ENCODE data around the gene ATAD1.
"Not testable (repeated sequence)": the region's sequence is repeated elsewhere in the genome, so short reads cannot be mapped to it uniquely, and the experiment has no call there.

ATAD1 gene

GRCh38 chr10:87837445-87837844, 19.4 kb upstream of the ATAD1 start:
- TF ChIP-seq, protein P1, sequence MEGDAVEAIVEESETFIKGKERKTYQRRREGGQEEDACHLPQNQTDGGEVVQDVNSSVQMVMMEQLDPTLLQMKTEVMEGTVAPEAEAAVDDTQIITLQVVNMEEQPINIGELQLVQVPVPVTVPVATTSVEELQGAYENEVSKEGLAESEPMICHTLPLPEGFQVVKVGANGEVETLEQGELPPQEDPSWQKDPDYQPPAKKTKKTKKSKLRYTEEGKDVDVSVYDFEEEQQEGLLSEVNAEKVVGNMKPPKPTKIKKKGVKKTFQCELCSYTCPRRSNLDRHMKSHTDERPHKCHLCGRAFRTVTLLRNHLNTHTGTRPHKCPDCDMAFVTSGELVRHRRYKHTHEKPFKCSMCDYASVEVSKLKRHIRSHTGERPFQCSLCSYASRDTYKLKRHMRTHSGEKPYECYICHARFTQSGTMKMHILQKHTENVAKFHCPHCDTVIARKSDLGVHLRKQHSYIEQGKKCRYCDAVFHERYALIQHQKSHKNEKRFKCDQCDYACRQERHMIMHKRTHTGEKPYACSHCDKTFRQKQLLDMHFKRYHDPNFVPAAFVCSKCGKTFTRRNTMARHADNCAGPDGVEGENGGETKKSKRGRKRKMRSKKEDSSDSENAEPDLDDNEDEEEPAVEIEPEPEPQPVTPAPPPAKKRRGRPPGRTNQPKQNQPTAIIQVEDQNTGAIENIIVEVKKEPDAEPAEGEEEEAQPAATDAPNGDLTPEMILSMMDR (IDR thresholded peaks at IDR 0.05; ENCODE audit: low read length, missing control alignments) = no peak
- DNase-seq (ENCODE audit: low read depth) = no peak
- no peak overlapping the region for H3K4me3 ChIP-seq (replicated peaks; ENCODE audit: low read depth, low read length)

- TF ChIP-seq, protein P1 (IDR thresholded peaks at IDR 0.05; ENCODE audit: low read length, missing control alignments) = no peak
- no peak for DNase-seq (ENCODE audit: low read depth)
- H3K4me3 ChIP-seq (replicated peaks; ENCODE audit: low read depth, low read length) = no peak overlapping the region
Measured at GRCh38 chr10:87836098-87836497, 18.1 kb upstream of the ATAD1 start.

DNA sequence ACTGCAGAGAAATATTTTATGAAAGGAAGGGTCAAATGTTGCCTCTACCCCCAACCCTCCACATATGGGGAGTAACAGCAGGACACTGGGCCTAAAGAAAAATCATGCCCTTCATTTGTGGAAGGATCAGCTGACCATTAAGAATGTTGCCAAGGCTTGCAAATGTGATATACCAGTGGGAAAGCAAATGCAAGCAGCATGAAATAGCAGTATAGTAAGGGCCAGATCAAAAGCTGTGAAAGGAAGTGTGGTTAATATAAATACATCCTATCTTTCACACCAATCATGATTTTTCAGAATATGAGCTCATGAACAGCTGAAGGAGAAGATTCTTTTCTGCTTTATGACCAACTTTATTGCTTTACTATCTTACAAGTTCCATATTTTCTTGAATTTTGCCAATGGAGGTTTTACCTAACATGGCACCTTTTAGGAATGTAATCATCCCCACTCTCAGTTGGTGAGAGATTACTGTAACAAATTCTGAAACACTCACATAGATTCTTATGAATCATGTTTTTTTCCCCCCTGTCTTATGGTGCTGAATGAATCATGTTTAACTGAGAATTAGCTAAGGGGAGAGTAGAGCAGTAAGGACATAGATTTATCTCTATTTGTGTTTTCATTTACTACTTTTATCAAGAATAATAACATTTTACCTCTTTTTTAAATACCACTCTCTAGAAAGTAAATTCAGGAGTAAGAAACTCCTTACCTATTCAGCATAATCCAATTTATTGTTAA, 12.1 kb upstream of the ATAD1 start:
- H3K4me3 ChIP-seq (replicated peaks; ENCODE audit: low read depth, low read length) = no peak overlapping the region
- TF ChIP-seq, protein P1 (IDR thresholded peaks at IDR 0.05; ENCODE audit: low read length, missing control alignments) = no peak
- DNase-seq (ENCODE audit: low read depth) = no peak

GRCh38 chr10:87829051-87829450, 11.0 kb upstream of the ATAD1 start:
- not testable (repeated sequence) for H3K4me3 ChIP-seq (replicated peaks; ENCODE audit: low read depth, low read length); DNase-seq (ENCODE audit: low read depth)

GRCh38 chr10:87827681-87828080, 9.7 kb upstream of the ATAD1 start:
- H3K4me3 ChIP-seq (replicated peaks; ENCODE audit: low read depth, low read length) = no peak overlapping the region
- DNase-seq (ENCODE audit: low read depth) = no peak
- TF ChIP-seq, protein P1 (IDR thresholded peaks at IDR 0.05; ENCODE audit: low read length, missing control alignments) = no peak

GRCh38 chr10:87826653-87827052, 8.6 kb upstream of the ATAD1 start:
- TF ChIP-seq, protein P1 (IDR thresholded peaks at IDR 0.05; ENCODE audit: low read length, missing control alignments) = no peak
- DNase-seq (ENCODE audit: low read depth) = no peak
- H3K4me3 ChIP-seq (replicated peaks; ENCODE audit: low read depth, low read length) = no peak overlapping the region

GRCh38 chr10:87819289-87819585, 1.2 kb upstream of the ATAD1 start:
- TF ChIP-seq, protein P1 (IDR thresholded peaks at IDR 0.05; ENCODE audit: low read length, missing control alignments) = no peak
- H3K4me3 ChIP-seq (replicated peaks; ENCODE audit: low read depth, low read length) = no peak overlapping the region
- no peak for DNase-seq (ENCODE audit: low read depth)

Measured in fibroblast of pulmonary artery (primary cell).